ENCODE data around the gene PHLDB2. TPM values are rescaled to one million over a fixed set of nuclear protein-coding genes. Genes with fewer than 3 reads are reported as not detected.

PHLDB2 gene
- total RNA-seq, 2 experiments from 2014 or later, result 0.61 to 2.1 TPM

DNA sequence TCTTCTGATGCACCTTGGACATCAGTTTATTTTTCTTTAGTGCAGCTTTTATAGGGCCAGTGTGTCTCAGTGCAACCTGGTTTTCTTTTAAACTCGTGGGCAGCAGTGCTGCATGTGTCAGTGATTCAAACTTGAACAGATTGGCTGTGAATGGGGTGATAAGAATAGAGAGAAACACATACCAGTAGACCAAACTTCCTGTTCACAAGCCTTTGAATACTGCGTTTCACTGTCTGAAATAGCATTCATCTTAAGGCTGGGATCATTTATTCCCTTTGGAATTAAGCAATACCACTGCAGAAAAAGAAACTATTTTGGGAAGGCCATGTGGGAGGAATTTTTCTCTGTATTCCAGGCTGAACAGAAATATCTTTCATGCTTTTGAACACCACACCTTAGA is 51.7 kb downstream of the PHLDB2 start:
- no peak for DNase-seq (ENCODE audit: low spot score)
- POLR2A ChIA-PET, result interaction anchor here (0.6 kb wide), 1 partner anchor 10 kb away, joined by 3 read pairs; no protein-coding TSS in a partner anchor
- no peaks in the 10 kb centered on the region for H3K4me1 ChIP-seq (ENCODE audit: insufficient read depth, low read length, poor library complexity, severe bottlenecking)
- CTCF ChIA-PET (ENCODE audit: unreplicated experiment), result no interaction called here
- no peaks in the 10 kb centered on the region for H3K9me3 ChIP-seq (ENCODE audit: low read length)
- H3K79me2 ChIP-seq (ENCODE audit: insufficient read depth, low read depth, low read length), result no peaks in the 10 kb centered on the region
- no peaks in the 10 kb centered on the region for H4K20me1 ChIP-seq (ENCODE audit: insufficient read depth, low read length)
- TF ChIP-seq, protein P1, sequence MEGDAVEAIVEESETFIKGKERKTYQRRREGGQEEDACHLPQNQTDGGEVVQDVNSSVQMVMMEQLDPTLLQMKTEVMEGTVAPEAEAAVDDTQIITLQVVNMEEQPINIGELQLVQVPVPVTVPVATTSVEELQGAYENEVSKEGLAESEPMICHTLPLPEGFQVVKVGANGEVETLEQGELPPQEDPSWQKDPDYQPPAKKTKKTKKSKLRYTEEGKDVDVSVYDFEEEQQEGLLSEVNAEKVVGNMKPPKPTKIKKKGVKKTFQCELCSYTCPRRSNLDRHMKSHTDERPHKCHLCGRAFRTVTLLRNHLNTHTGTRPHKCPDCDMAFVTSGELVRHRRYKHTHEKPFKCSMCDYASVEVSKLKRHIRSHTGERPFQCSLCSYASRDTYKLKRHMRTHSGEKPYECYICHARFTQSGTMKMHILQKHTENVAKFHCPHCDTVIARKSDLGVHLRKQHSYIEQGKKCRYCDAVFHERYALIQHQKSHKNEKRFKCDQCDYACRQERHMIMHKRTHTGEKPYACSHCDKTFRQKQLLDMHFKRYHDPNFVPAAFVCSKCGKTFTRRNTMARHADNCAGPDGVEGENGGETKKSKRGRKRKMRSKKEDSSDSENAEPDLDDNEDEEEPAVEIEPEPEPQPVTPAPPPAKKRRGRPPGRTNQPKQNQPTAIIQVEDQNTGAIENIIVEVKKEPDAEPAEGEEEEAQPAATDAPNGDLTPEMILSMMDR (conservative IDR thresholded peaks at IDR 0.05; ENCODE audit: low read length), result no peak
- TF ChIP-seq EZH2phosphoT487 (IDR thresholded peaks at IDR 0.05; ENCODE audit: borderline replicate concordance, low read depth, low read length), result no peak
- H3K9me2 ChIP-seq (ENCODE audit: insufficient read depth, low read length), result no peaks in the 10 kb centered on the region
- no peaks in the 10 kb centered on the region for H3K36me3 ChIP-seq (ENCODE audit: insufficient read depth, low read length)
- no peak overlapping the region for H3K4me2 ChIP-seq (ENCODE audit: low read length)
- BruUV-seq (replicated peaks), result no TSS peak
- intact Hi-C loops (cut with micrococcal nuclease; ENCODE audit: unreplicated experiment), result no loop called here
- H2AFZ ChIP-seq (ENCODE audit: low read length), result no peak overlapping the region
- no peak overlapping the region for H3K27ac ChIP-seq (ENCODE audit: low read depth, low read length, poor library complexity, severe bottlenecking)
- no peak overlapping the region for H3K4me3 ChIP-seq (ENCODE audit: low read depth, low read length, poor library complexity, severe bottlenecking)

DNA sequence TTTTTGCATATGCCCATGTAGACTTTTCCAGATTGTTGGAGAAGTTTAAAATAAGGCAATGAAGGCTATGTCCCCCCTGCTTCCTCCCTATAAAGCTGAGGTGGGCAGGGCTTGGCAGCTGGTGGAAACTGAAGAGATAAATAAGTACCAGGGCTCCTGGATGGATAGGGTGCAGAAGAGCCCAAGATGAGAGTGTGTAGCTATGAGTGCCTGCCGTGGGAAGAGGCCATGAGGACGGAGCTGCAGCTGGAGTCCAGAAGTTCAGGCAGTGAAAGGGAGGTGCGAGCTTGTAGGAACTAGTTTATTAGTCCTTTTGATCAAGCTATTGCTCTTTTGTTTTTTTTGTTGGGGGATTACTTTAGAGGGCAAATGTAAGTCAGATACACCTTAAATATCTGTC is 52.4 kb downstream of the PHLDB2 start:
- BruUV-seq (replicated peaks), result no TSS peak
- Histone ChIP-seq H3K79me2 (ENCODE audit: insufficient read depth, low read depth, low read length) (no peaks in the 10 kb centered on the region), H3K9me3 (ENCODE audit: low read length) (no peaks in the 10 kb centered on the region), H3K4me1 (ENCODE audit: insufficient read depth, low read length, poor library complexity, severe bottlenecking) (no peaks in the 10 kb centered on the region), H4K20me1 (ENCODE audit: insufficient read depth, low read length) (no peaks in the 10 kb centered on the region), H3K27ac (ENCODE audit: low read depth, low read length, poor library complexity, severe bottlenecking) (no peak overlapping the region), H3K36me3 (ENCODE audit: insufficient read depth, low read length) (no peaks in the 10 kb centered on the region), H3K4me2 (ENCODE audit: low read length) (no peak overlapping the region), H2AFZ (ENCODE audit: low read length) (no peak overlapping the region), H3K9me2 (ENCODE audit: insufficient read depth, low read length) (no peaks in the 10 kb centered on the region), H3K4me3 (ENCODE audit: low read depth, low read length, poor library complexity, severe bottlenecking) (no peak overlapping the region)
- POLR2A ChIA-PET, result interaction anchor here (0.6 kb wide), 1 partner anchor 10 kb away, joined by 3 read pairs; no protein-coding TSS in a partner anchor
- intact Hi-C loops (cut with micrococcal nuclease; ENCODE audit: unreplicated experiment), result no loop called here
- no peak for DNase-seq (ENCODE audit: low spot score)
- no peak for TF ChIP-seq EZH2phosphoT487 (IDR thresholded peaks at IDR 0.05; ENCODE audit: borderline replicate concordance, low read depth, low read length)
- TF ChIP-seq, protein P1 (conservative IDR thresholded peaks at IDR 0.05; ENCODE audit: low read length), result no peak
- CTCF ChIA-PET (ENCODE audit: unreplicated experiment), result interaction anchor here (0.8 kb wide), 1 partner anchor 91 kb away, joined by 3 read pairs; no protein-coding TSS in a partner anchor

DNA sequence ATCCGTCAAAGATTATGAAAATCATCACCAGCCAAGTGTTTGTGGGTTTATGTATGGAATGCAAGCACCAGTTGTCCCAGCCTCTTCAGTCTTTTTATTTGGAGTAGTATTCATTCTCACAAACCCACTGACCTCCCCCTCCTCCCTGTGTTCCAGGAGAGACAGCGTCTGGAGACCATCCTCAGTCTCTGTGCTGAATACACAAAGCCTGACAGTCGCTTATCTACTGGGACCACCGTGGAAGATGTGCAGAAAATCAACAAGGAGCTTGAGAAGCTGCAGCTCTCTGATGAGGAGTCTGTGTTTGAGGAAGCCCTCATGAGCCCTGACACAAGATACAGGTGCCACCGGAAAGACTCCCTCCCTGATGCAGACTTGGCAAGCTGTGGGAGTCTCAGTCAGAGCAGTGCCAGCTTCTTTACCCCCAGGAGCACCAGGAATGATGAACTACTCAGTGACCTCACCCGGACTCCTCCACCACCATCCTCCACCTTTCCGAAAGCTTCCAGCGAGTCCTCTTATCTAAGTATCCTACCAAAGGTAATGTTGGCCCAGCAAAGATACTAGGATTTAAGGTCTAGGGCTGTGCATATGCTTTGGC is 54.2 kb downstream of the PHLDB2 start:
- CTCF ChIA-PET (ENCODE audit: unreplicated experiment), result no interaction called here
- H3K9me3 ChIP-seq (ENCODE audit: low read length), result no peaks in the 10 kb centered on the region
- H3K4me1 ChIP-seq (ENCODE audit: insufficient read depth, low read length, poor library complexity, severe bottlenecking), result no peaks in the 10 kb centered on the region

More for the DNA sequence above, 54.2 kb downstream of the PHLDB2 start:
- Histone ChIP-seq H3K79me2 (ENCODE audit: insufficient read depth, low read depth, low read length) (no peaks in the 10 kb centered on the region), H3K9me2 (ENCODE audit: insufficient read depth, low read length) (no peaks in the 10 kb centered on the region), H3K27ac (ENCODE audit: low read depth, low read length, poor library complexity, severe bottlenecking) (no peak overlapping the region), H2AFZ (ENCODE audit: low read length) (no peak overlapping the region), H3K4me2 (ENCODE audit: low read length) (no peak overlapping the region), H4K20me1 (ENCODE audit: insufficient read depth, low read length) (no peaks in the 10 kb centered on the region), H3K4me3 (ENCODE audit: low read depth, low read length, poor library complexity, severe bottlenecking) (no peak overlapping the region), H3K36me3 (ENCODE audit: insufficient read depth, low read length) (no peaks in the 10 kb centered on the region)
- BruUV-seq (replicated peaks), result no TSS peak
- no peak for DNase-seq (ENCODE audit: low spot score)
- TF ChIP-seq, protein P1 (conservative IDR thresholded peaks at IDR 0.05; ENCODE audit: low read length), result no peak
- no peak for TF ChIP-seq EZH2phosphoT487 (IDR thresholded peaks at IDR 0.05; ENCODE audit: borderline replicate concordance, low read depth, low read length)
- POLR2A ChIA-PET, result interaction anchor here (0.9 to 1.6 kb wide), 3 partner anchors 8 to 18 kb away, joined by 3 to 4 read pairs (median 4); no protein-coding TSS in a partner anchor
- intact Hi-C loops (cut with micrococcal nuclease; ENCODE audit: unreplicated experiment), result no loop called here

Data from OCI-LY7 (cell line).